Measurements from ENCODE around the gene FERMT2. TPM values are rescaled to one million over a fixed set of nuclear protein-coding genes. Genes with fewer than 3 reads are reported as not detected.
A peak's percentile ranks its signal among the peaks of the same experiment; 100 is the strongest.

Gene FERMT2
- total and polyA plus RNA-seq, 4 donors: 33.2 to 170 (median 66.6) TPM

DNA sequence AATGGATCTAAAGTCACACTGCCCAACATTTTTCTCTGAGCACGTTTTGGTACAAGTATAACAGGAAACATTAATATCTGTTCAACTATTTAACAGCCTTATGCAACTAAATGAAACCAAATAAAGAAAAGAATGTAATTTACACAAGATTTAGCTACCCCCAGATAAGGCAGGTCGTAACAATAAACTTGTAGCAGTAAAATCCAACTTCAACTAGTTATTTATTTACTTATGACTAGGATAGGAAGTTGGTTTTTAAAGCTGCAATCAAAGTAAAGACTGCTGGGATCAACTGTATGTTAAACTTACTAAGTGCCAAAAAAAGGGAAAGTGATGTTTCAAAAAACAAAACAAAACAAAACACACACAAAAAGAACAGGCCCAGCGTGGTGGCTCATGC, 30.9 kb downstream of the FERMT2 start:
- TF ChIP-seq, protein P1, sequence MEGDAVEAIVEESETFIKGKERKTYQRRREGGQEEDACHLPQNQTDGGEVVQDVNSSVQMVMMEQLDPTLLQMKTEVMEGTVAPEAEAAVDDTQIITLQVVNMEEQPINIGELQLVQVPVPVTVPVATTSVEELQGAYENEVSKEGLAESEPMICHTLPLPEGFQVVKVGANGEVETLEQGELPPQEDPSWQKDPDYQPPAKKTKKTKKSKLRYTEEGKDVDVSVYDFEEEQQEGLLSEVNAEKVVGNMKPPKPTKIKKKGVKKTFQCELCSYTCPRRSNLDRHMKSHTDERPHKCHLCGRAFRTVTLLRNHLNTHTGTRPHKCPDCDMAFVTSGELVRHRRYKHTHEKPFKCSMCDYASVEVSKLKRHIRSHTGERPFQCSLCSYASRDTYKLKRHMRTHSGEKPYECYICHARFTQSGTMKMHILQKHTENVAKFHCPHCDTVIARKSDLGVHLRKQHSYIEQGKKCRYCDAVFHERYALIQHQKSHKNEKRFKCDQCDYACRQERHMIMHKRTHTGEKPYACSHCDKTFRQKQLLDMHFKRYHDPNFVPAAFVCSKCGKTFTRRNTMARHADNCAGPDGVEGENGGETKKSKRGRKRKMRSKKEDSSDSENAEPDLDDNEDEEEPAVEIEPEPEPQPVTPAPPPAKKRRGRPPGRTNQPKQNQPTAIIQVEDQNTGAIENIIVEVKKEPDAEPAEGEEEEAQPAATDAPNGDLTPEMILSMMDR (IDR thresholded peaks at IDR 0.05; ENCODE audit: control extremely low read depth, extremely low read depth): no peak
- Histone ChIP-seq H3K27ac (ENCODE audit: low read depth in 1 of 2, low read length in 1 of 2) (no peak overlapping the region), H3K9me3 (ENCODE audit: control insufficient read depth in 4 of 4, insufficient read depth in 3 of 4, low read length in 3 of 4) (no peaks in the 10 kb centered on the region), H3K4me3 (no peak overlapping the region), H3K9ac (ENCODE audit: insufficient read depth in 1 of 2, low read length in 2 of 2) (peak overlapping the region in 1 of 2 donors; percentile 7), H3K4me1 (ENCODE audit: control insufficient read depth in 5 of 5, insufficient read depth in 5 of 5, low read length in 5 of 5) (peaks cover 7 to 56% (median 21%) of the 10 kb centered on the region in 5 donors), H3K36me3 (ENCODE audit: control insufficient read depth in 4 of 4, insufficient read depth in 4 of 4, low read length in 4 of 4) (peaks cover 0 to 17% (median 4%) of the 10 kb centered on the region in 4 donors), H3K27me3 (ENCODE audit: control insufficient read depth in 3 of 3, insufficient read depth in 3 of 3, low read length in 2 of 3) (no peaks in the 10 kb centered on the region)
- WGBS, 2 donors: 42 to 60% methylated on average over 3 of the region's 3 CpGs
- DNase-seq (peak in 1 of 3 donors; percentile 34), ATAC-seq (ENCODE audit: insufficient read depth, low FRiP score) (no peak)

DNA sequence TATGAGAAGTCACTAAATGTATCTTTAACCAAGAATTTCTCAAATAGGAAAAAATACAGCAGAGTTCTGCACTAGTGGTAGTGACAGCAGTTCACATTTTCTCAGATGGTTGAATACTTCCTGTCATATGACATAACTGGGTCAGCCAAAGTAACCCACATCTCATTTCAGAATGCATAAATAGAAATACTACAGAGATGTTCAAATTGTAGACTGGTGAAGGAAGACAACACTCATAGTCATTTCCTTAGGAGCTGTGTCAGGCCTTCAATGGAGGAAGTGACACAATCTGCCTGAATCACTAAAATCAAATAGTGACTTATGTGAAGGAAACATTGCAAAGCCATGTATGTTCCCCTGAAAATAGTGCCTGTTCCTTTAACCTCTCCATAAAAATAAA, 32.4 kb downstream of the FERMT2 start:
- Histone ChIP-seq H3K27ac (ENCODE audit: low read depth in 1 of 2, low read length in 1 of 2) (no peak overlapping the region), H3K4me1 (ENCODE audit: control insufficient read depth in 5 of 5, insufficient read depth in 5 of 5, low read length in 5 of 5) (peaks cover 7 to 45% (median 23%) of the 10 kb centered on the region in 5 donors), H3K36me3 (ENCODE audit: control insufficient read depth in 4 of 4, insufficient read depth in 4 of 4, low read length in 4 of 4) (peaks cover 0 to 17% (median 4%) of the 10 kb centered on the region in 4 donors), H3K4me3 (no peak overlapping the region), H3K27me3 (ENCODE audit: control insufficient read depth in 3 of 3, insufficient read depth in 3 of 3, low read length in 2 of 3) (no peaks in the 10 kb centered on the region), H3K9me3 (ENCODE audit: control insufficient read depth in 4 of 4, insufficient read depth in 3 of 4, low read length in 3 of 4) (no peaks in the 10 kb centered on the region), H3K9ac (ENCODE audit: insufficient read depth in 1 of 2, low read length in 2 of 2) (no peak overlapping the region)
- TF ChIP-seq, protein P1 (IDR thresholded peaks at IDR 0.05; ENCODE audit: control extremely low read depth, extremely low read depth): no peak
- peak; percentile 64 for ATAC-seq (ENCODE audit: insufficient read depth, low FRiP score)
- DNase-seq: peak in 2 of 3 donors; percentile 52 to 68

DNA sequence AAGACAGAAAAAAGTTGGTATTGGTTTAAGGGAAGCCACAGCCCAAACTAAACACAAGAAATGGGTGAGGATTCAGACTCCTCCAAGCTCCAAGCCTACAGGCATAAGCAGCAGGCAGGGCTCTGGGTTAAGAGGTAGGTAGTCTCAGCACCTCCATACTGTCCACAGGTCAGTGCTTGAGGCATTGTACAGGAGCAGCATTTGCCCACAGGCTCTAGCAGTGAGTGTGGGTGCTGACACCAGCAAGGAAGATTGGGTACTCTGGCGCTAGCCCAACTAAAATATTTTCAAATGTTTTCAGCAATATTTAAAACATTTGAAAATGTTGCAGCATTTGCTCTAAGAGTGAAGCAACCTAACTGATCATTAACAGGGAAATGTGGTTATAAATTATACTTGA, 33.1 kb downstream of the FERMT2 start:
- H3K4me1 ChIP-seq (ENCODE audit: control insufficient read depth in 5 of 5, insufficient read depth in 5 of 5, low read length in 5 of 5): peaks cover 7 to 38% (median 23%) of the 10 kb centered on the region in 5 donors
- H3K9ac ChIP-seq (ENCODE audit: insufficient read depth in 1 of 2, low read length in 2 of 2): no peak overlapping the region
- ATAC-seq (ENCODE audit: insufficient read depth, low FRiP score) (no peak), DNase-seq (no peak)
- TF ChIP-seq, protein P1 (IDR thresholded peaks at IDR 0.05; ENCODE audit: control extremely low read depth, extremely low read depth): no peak
- peaks cover 0 to 17% (median 4%) of the 10 kb centered on the region in 4 donors for H3K36me3 ChIP-seq (ENCODE audit: control insufficient read depth in 4 of 4, insufficient read depth in 4 of 4, low read length in 4 of 4)
- no peak overlapping the region for H3K4me3 ChIP-seq
- peak overlapping the region in 1 of 2 donors; percentile 89 for H3K27ac ChIP-seq (ENCODE audit: low read depth in 1 of 2, low read length in 1 of 2)
- H3K9me3 ChIP-seq (ENCODE audit: control insufficient read depth in 4 of 4, insufficient read depth in 3 of 4, low read length in 3 of 4): no peaks in the 10 kb centered on the region
- H3K27me3 ChIP-seq (ENCODE audit: control insufficient read depth in 3 of 3, insufficient read depth in 3 of 3, low read length in 2 of 3): no peaks in the 10 kb centered on the region
- WGBS, 2 donors: 64 to 78% methylated on average over 1 of the region's 1 CpG

DNA sequence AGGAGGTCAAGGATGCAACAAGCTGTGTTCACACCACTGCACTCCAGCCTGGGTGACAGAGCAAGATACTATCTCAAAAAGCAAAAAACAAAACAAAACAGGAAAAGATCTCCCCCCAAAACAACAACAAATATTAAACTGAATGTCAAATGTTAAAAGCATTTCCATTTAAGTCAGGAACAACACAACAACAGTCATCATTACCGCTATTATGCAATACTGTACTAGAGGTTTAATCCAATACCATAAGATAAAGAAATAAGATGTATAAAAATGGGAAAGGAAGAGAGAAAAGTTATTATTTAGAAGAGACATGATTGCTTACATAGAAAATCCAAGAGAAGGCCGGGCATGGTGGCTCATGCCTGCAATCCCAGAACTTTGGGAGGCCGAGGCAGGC, 36.6 kb downstream of the FERMT2 start:
- WGBS, 2 donors: 96 to 99% methylated on average over 3 of the region's 3 CpGs
- Histone ChIP-seq H3K4me1 (ENCODE audit: control insufficient read depth in 5 of 5, insufficient read depth in 5 of 5, low read length in 5 of 5) (peaks cover 4 to 23% (median 15%) of the 10 kb centered on the region in 5 donors), H3K27ac (ENCODE audit: low read depth in 1 of 2, low read length in 1 of 2) (no peak overlapping the region), H3K9me3 (ENCODE audit: control insufficient read depth in 4 of 4, insufficient read depth in 3 of 4, low read length in 3 of 4) (no peaks in the 10 kb centered on the region), H3K9ac (ENCODE audit: insufficient read depth in 1 of 2, low read length in 2 of 2) (no peak overlapping the region), H3K27me3 (ENCODE audit: control insufficient read depth in 3 of 3, insufficient read depth in 3 of 3, low read length in 2 of 3) (no peaks in the 10 kb centered on the region), H3K4me3 (no peak overlapping the region), H3K36me3 (ENCODE audit: control insufficient read depth in 4 of 4, insufficient read depth in 4 of 4, low read length in 4 of 4) (peaks cover 2 to 19% (median 3%) of the 10 kb centered on the region in 4 donors)
- DNase-seq (no peak), ATAC-seq (ENCODE audit: insufficient read depth, low FRiP score) (no peak)
- TF ChIP-seq, protein P1 (IDR thresholded peaks at IDR 0.05; ENCODE audit: control extremely low read depth, extremely low read depth): no peak
